Stimulated activated CD8-positive, alpha-beta memory T cell treated with anti-CD3 and anti-CD28 coated beads, Interleukin-15, amount 100 ng/mL, for 24 hours (primary cell): ENCODE data around the gene ADNP2.

Source experiments
- DNase-seq: peaks from one replicate; pipeline ENCODE4 v3.0.0-alpha.2; 2020; ENCODE audit warnings: low read depth

ADNP2 gene, protein sequence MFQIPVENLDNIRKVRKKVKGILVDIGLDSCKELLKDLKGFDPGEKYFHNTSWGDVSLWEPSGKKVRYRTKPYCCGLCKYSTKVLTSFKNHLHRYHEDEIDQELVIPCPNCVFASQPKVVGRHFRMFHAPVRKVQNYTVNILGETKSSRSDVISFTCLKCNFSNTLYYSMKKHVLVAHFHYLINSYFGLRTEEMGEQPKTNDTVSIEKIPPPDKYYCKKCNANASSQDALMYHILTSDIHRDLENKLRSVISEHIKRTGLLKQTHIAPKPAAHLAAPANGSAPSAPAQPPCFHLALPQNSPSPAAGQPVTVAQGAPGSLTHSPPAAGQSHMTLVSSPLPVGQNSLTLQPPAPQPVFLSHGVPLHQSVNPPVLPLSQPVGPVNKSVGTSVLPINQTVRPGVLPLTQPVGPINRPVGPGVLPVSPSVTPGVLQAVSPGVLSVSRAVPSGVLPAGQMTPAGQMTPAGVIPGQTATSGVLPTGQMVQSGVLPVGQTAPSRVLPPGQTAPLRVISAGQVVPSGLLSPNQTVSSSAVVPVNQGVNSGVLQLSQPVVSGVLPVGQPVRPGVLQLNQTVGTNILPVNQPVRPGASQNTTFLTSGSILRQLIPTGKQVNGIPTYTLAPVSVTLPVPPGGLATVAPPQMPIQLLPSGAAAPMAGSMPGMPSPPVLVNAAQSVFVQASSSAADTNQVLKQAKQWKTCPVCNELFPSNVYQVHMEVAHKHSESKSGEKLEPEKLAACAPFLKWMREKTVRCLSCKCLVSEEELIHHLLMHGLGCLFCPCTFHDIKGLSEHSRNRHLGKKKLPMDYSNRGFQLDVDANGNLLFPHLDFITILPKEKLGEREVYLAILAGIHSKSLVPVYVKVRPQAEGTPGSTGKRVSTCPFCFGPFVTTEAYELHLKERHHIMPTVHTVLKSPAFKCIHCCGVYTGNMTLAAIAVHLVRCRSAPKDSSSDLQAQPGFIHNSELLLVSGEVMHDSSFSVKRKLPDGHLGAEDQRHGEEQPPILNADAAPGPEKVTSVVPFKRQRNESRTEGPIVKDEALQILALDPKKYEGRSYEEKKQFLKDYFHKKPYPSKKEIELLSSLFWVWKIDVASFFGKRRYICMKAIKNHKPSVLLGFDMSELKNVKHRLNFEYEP

DNA sequence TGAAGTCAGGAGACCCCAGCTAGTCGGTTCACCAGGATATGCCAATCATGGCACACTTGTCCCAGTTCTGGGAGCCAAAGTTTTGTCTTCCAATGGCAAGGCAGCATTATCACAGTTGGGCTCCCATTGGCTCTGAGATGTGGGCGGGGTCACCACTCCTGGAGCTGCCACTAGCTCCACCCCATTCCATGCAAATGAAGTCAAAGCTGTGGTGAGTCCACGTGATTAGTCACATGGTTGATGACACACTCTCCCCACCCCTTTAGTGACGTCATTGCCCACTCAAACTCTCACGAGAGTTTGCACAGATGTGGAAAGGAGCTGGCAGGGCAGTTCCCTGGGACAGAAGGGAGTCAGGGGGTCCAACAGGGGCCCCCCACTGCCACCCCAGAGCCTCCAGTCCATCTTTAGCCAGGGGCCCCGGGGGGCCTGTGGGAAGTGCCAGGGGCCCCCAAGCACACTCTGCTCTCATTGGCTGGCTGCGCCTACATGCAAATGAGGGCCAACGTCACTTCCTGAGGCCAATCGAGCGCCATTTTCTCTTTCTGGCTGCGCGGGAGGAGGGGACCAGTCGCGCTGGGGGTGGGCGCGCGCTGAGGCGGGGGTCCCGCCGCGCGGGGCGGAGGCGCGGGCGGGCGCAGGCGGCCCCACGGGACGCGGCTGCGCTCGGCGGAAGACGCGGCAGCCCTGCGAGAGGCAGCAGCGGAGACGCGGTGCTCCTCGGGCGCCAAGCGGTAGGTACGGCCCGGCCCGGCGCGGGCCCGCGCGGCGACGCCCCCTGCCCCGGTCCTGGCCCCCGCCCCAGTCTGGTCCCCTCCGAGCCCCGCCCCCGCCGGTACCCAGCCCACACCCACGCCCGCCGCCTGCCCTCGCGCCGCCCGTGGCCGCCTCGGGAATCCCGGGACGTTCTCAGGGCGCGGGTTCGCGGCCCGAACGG, at the start of gene ADNP2:
Gene ADNP2, plus strand, starts transcription at position 524 of the 937 bp plus-strand sequence. CDS start 8,281 bp downstream, outside the sequence.
- DNase-seq, result peak; percentile 47

DNA sequence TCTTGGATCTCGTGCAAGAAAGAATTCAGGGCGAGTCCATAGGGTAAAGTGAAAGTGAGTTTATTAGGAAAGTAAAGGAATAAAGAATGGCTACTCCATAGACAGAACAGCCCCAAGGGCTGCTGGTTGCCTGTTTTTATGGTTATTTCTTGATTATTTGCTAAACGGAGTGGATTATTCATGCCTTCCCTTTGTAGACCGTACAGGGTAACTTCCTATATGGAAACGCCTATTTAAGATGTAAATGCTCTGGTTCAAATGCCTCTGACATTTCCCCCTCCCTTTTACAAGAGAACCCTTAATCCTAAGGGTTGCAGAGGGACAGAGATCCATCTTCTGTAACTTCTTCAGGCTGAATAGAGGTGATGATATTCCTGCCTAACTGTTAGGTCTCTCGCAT, 49.1 kb upstream of the ADNP2 start:
- DNase-seq, result no peak

DNA sequence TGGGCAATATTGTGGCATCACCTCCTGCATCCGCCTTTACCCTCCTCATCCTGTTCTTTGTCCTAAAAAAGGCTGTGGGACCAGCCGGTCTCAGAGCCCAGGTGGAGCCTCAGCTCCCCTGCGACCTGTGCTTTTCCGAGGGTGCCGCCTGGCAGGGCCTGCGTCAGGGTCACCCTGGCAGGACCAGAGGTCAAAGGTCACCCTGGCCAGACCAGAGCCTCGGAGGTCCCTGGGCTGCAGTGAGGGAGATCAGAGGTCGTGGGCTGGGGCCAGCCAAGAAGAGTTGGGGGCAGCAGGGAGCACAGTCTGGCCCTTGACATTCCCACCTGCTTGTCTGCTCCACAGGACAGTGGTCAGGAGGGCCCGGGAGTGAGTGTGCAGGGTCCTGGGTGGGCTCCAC, 43.4 kb upstream of the ADNP2 start:
- no peak for DNase-seq

DNA sequence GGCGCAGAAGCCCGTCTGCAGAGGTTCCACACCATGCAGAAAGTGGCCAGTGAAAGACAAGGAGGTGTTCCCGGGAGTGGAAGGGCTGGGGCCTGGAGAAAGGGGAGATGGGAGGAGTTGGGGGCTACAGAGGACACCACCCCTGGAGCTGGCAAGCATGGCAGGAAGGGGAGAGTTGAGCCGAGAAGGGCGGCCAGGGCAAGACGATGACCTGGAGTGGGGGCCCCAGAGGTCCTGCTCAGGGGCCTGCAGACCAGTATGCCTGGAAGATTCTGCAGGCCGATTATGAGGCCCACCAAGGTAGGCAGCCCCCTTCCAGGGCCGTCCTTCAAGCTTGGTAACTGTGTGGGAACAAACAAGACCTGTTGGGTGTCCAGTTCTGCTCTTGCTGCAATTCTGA, 41.7 kb upstream of the ADNP2 start:
- no peak for DNase-seq

DNA sequence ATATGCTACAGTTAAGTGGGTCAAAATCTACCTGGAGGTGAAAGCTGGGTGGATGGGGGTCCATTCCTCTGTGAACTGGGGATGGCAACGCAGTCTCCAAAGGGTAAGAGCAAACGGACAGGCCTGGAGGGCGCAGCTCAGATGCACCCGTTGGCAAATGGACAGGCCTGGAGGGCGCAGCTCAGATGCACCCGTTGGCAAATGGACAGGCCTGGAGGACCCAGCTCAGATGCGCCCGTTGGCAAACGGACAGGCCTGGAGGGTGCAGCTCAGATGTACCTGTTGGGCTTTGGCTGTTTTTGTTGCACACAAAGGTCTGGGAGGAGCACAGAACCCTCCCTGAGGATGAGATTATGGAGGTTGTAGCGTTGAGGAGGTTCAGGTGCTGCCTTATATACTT, 41.2 kb upstream of the ADNP2 start:
- DNase-seq, result no peak

DNA sequence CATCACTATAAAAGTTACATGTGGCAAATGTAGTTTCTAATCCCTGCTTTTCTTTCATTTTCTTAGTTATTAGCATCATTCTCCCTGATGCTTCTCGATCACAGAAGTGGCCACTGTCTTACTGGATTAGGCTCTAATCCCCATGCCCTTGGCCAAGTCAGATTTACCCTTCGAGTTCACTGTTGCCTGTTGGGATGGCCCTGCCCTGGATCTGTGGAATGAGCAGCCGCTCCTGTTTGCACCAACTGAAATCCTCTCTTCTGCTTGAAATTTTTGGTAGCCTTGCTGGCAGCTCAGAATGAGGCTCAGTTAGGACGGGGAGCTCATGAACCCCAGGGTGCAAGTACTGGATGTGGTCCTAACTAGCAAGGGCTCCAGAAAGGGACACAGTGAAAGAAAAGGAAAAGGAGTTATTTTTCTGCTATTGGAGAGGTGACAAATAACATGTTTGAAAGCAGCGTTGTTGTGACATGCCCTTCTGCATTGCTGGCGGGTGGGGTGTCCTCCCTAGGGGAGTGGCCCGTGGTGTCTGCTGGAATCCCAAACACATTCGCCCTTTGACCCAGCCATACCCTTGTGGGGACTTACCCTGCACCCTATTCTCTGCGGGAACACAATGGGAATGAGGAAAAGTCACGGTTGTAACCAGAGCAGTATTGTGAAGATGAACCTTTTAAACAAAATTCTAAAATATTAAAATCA, 40.3 kb upstream of the ADNP2 start:
- no peak for DNase-seq

DNA sequence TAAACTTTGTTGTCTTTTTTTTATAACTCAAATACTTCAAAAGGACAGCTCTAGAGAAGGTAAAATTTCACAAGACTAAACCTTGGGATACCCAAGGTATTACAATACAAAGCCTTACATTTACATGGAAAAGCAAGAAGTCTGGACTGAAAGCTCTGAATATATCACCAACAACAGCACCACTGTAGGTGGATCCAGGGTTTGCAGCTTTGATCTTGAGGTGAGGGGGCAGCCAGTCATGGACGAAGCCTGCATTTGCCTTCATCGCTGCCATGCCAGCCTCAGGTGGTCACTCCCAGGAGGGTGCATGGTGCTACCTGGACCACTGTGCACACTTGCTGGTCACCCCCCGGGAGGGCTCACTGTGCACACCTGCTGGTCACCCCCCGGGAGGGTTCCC, 38.2 kb upstream of the ADNP2 start:
- DNase-seq, result no peak

DNA sequence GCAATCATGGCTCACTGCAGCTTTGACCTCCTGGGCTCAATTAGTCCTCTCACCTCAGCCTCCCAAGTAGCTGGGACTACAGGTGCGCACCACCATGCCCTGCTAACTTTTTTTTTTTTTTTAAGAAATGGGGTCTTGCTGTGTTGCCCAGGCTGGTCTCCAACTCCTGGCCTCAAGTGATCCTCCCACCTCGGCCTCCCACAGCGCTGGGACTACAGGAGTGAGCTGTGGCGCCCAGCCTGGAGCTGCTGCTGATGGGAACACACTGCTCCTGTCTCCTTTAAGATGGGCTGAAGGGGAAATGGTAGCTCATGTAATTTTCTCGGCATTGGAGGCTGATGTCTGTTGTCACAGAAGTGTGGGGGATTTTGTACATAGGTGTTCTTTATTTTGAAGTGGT, 34.9 kb upstream of the ADNP2 start:
- DNase-seq, result no peak

DNA sequence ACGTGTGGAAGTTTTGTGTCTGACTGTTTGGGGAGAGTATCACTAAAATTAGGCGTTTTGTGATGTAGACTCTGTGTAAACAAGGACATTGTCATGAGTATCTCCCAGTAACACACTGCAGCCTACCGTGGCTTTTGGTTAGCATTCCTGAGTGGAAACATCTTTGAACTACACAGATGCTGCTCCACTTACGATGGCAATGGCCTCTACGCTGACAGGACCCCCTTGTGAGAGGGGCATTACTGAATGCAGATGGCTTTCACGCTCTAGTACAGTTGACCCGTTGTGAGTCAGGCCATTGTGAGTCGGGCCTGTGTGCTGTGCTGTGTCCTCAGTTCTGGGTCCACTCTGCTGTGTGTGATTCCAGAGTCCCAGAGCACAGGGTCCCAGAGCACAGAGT, 34.4 kb upstream of the ADNP2 start:
- DNase-seq, result no peak

DNA sequence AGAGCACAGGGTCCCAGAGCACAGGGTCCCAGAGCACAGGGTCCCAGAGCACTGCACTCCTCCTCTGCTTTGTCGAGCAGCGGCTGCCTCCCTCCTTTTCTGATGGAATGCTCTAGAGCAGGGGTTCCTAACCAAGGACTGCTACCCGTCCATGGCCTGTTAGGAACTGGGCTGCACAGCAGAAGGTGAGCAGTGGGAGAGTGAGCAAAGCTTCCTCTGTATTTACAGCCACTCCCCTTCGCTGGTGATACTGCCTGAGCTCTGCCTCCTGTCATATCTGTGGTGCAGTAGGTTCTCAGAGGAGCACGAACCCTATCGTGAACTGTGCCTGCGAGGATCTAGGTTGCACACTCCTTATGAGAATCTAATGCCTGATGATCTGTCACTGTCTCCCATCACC, 33.1 kb upstream of the ADNP2 start:
- no peak for DNase-seq

DNA sequence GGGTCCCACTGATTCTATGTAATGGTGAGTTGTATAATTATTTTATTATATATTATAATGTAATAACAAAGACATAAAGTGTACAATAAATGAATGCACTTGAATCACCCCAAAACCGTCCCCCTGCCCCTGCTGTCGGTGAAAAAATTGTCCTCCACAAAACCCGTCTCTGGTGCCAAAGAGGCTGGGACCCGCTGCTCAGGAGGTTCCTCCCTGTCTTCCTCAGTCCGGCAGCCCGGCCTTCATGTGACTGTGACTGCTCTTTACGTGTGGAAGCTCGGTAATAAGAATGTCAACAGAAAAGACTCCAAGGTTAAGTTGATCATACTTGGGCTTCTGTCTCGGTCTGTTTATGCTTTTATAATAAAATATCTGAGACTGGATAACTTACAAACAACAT, 32.7 kb upstream of the ADNP2 start:
- no peak for DNase-seq

DNA sequence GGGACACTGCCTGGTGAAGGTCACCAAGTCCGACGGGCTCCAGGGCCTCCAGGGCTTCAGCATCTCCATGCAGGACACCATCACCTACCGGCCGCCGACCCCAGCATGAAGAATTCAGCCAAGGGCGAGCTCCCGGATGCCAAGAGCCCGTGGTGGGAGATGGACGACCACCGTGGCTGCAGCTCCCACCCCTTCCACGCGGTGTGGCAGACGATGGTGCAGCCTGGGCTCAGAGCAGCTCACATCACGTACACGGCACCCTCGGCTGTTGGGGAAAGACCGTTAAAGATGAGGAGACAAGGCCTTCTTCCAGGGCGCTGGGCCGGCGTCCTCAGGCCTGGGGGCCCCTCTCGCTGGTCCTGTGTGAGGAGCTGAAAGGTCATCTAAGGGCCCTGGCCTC, 31.2 kb upstream of the ADNP2 start:
- no peak for DNase-seq

DNA sequence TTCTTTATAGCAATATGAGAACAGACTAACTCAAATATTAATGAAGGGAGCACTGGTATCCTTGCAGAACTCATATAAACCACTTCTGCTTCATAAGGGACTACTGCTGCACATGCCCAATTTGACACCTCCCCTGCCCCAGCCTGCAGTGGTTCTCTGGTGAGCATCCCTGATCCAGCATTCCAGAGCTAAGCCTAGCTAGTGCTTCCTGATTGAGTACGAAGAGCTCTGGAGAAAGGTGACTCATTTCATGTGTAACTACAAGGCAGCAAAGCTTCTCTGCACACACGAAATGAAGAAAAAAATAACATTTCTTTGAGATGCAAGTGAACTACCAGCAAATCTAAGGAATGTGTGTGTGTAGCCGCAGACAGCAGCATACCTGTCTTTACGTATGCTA, 22.8 kb upstream of the ADNP2 start:
- no peak for DNase-seq

DNA sequence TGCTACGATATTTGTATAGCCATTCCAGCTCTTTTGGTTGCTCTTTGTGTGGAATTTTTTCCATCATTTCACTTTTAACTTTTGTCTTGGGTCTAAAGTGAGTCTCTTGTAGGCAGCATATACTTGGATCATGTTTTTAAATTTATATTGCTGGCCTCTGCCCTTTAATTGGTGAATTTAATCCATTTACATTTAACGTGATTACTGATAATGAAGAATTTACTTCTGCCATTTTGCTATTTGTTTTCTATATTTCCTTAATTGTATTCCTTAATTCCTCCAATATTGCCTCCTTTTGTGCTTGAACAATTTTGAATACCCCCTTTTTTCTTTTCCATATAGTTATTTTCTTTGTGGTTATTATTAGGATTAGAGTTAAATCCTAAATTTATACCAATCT, 21.0 kb upstream of the ADNP2 start:
- no peak for DNase-seq

DNA sequence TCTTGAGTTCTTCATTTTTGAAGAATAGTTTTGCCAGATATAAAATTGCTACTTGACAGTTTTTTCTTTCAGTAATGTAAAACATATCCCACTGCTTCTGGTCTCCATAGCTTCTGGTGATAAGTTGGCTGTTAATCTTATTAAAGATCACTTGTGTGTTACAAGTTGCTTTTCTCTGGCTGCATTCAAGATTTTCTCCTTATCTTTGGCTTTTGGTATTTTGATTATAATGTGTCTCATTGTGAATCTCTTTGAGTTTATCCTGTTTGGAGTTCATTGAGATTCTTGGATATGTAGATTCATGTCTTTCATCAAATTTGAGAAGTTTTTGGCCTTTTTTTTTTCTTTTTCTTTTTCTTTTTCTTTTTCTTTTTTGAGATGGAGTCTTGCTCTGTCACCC, 20.2 kb upstream of the ADNP2 start:
- DNase-seq, result no peak

DNA sequence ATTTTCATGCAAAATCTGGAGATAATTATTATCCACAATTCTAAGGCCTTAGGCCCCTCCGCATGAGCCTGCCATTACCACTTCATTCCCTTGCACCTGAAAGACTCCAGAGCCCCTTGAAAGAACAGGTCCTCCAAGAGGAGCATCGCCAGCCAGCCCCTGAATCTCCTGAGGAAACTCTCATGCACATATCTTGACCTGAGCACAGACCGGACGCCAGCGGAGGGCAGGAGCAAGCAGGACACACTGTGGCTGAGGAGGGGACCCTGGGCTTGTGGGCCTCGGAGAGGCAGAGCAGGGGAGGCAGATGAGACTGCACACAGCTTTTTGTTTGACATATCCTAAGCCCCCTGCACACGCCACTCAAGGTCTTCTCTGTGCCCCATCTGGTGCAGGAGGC, 13.6 kb upstream of the ADNP2 start:
- no peak for DNase-seq

DNA sequence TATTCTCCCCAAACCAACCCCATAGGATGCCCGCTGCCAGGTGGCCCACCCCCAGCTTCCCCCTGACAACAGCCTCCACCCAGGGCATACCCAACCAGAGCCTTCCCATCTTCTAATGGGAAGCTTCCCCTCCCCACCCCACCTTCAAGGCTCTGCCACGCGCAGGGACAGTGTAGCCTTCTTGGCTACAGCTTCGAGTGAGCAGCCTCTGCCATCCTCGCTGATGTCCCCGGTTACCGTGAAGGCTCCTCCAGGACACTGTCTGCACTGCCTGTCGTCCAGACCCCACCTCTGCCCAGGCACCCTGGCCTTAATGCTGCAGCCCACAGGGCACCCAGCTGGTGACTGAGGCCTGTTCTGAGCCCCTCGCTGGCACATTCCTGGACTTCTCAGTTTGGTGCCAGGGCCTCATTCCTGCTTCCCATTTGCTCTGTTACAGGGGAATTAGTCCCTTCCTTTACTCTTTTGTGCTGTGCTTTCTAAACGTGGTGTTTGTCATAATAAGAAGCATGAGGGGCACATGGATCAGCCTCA, 13.0 kb upstream of the ADNP2 start:
- DNase-seq, result no peak

DNA sequence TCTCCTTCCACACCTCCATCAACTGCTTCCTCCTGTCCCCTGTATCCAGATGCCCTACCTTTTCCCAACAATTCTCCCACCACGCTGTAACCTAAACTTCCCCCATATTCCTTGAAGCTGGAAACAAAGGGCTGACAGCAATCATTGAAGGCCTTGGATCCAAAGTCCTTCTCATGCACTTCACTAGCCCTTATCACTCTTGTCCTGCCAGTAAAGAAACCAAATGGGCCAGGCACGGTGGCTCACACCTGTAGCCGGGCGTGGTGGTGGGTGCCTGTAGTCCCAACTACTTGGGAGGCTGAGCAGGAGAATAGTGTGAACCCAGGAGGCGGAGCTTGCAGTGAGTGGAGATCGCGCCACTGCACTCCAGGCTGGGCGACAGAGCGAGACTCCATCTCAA, 11.9 kb upstream of the ADNP2 start:
- DNase-seq, result no peak

DNA sequence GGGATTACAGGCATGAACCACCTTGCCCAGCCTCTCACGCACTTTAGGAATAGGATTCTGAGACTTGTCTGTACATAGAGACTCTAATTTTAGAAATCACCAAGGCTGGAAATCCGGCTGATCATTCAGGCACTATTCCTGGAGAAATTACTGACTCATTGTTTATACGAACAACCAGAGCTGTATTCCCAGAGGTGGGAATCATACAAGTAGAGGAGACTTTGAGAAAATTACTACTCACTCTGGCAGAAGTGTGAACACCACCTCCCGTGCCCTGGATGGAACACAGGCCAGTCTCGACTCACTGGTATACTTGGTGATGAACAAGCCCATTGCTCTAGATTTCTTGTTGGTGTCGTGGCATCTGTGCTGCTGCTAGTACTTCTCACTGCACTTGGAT, 5.8 kb upstream of the ADNP2 start:
- DNase-seq, result no peak

DNA sequence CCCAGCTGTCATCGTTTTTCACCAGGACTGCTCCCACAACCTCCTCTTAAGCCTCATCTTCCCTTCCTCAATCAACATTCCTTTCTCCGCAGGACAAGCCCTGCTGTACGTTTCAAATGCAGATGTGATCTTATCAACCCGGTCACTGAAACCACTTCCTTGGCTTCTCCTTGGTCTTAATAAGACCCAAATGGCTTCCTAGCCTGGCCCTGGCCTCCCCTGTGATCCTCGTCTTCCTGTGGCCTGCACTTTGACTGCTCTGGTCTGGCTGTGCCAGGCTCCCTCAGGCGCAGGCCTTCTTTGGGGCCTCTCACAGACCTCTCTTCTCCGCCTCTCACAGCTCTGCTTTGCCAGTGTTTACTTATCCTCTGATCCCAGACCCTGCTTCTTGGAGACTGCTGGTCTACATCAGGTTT, 4.7 kb upstream of the ADNP2 start:
- DNase-seq, result no peak
